Activated CD4-positive, CD25-positive, alpha-beta regulatory T cell treated with anti-CD3 and anti-CD28 coated beads, Interleukin-2, amount 50 U/mL, for 16 hours (primary cell): ENCODE results near the gene UNC5C.

Experiments used
- DNase-seq: peaks from one replicate; pipeline ENCODE4 v3.0.0-alpha.2; 2020; ENCODE audit warnings: low read depth, low spot score

Gene UNC5C

GRCh38 chr4:95348418-95348817, 200.4 kb downstream of the UNC5C start:
- no peak for DNase-seq

DNA sequence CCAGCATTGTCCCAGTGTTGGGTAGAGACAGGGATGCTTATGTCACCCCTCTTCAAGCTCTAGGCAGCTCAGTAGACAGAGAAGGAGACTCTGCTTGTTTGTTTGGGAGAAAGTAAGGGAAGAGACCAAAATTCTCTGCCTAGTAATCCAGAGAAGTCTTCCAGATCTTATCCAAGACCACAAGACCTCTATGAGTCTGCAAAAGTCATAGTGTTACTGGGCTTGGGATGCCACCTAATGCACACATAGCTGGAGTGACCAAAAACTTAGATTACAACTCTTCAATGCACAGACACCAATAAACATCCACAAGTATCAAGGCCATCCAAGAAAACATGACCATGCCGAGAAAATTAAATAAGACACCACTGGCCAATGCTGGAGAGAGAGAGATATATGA, 205.5 kb downstream of the UNC5C start:
- DNase-seq: no peak

DNA sequence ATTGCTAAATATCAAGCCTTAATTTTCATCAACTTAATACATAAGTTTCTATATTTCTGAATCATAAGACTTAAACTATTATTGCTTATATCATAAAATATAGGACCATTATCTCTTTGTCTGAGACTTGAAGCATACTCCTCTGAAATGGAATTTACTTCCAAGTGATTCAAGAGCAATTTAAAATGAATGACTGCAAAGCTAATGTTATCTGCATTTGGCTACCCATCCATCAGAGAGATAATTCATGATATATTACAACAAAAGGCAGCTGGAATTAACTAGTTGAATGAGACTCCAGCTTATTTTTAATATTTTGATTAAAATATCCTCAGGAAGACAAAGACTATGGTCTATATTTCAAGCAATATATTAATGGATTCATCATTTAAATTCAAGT, 208.6 kb downstream of the UNC5C start:
- no peak for DNase-seq

GRCh38 chr4:95325665-95326064, 223.1 kb downstream of the UNC5C start:
- no peak for DNase-seq

- no peak for DNase-seq
These were observed 229.6 kb downstream of the UNC5C start for GRCh38 chr4:95319169-95319568.

DNA sequence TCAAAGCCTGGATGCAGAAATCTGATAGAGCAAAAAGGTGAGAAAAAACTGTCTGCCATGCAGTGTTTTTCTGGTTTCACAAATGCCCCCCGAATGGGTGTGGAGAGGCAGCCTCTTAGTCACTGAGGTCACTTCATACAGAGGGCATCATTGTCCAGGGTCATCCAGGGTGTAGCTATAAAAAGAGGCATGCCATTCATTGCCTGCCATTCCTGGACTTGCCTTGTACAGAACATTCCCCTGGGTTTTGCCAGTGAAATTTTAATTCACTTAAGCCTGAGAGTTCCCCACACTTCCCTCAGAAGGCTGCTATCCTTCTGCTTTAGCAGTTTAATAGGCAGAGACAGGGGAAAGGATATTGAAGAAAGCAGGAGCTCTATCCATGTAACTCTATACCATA, 230.3 kb downstream of the UNC5C start:
- no peak for DNase-seq

DNA sequence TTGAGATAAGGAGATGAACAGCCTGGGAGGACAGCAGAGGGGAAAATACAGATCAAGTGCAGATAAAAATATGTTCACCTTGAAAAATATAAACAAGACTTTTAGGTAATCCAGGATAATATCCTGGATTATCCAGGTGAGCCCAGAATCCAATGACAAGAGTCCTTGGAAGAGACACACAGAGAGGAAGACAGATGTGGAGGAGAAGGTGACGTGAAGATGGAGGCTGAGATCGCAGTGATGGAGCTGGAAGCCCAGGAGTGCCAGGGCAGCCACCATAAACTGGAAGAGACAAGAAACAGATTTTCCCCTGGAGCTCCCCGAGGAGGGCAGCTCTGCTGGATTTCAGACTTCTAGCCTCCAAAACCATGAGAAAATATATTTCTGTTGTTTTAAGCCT, 230.7 kb downstream of the UNC5C start:
- no peak for DNase-seq

DNA sequence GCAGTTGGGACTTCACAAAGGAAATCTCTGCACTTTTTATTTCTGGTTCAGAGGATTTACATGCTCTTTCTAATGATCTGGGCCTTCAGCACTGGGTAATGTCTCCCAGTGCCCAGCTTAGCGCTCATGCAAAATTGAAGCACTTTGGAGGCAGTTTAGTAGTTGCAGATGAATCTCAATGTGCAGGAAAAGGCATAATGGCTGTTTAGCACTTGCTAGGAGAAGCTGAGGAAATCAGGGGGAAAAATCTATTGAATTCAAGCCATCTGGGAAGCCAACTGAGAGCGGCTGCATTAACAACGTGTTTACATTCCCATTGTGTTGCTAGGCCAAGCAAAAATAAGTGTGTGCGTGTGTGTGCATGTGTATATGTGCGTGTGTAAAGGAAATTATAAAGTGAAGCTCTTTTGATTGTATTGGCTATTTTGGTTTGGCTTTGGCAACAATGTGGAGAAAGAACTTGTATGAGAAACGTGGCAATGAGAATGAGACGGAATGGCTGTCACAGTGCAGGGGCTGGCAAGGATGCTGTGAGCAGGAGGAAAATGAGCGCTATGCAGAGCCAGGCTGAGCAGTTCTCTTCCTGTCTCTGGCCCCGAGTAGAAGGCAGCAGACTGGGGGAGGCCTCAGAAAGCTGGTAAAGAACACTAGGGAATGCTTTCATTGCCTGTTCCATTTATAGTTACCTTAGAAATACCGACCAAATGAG, 231.5 kb downstream of the UNC5C start:
- DNase-seq: no peak

DNA sequence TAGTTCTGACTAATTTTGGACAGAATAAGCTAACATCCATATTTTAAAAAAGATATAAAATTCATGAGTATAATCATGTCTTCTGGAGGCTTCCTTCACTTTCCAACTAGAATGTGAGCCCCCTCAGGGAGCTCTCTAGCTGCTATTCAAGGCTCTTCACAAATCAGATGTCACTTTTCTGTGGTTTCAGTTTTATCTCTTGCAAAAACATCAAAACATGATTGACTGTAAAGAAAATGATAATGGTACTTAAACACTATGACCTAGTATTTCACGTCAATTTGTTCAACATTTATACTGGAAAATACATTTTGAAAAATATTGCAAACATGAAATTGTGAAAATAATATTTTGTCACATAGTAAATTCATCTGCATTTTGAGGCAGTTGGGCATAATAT, 234.2 kb downstream of the UNC5C start:
- no peak for DNase-seq

DNA sequence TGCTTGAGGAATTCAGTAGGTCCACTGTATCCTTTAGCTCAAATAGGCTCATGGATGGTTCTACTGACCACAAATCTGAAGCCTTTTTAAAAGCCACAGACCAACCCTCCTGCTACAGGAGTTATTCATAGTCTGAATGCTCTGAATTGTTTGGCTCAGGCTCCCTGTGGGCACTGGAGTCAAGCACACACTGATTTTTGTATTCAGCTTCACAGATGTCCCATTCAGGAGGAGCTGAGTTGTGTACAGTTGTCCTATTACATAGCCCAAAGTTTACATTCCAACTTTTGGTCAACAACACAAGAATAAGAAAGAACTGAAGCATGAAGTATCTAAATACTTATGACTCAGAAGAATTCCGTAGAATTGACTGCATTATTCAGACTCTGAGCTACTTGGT, 243.9 kb downstream of the UNC5C start:
- no peak for DNase-seq

GRCh38 chr4:95300304-95300703, 248.5 kb downstream of the UNC5C start:
- no peak for DNase-seq

DNA sequence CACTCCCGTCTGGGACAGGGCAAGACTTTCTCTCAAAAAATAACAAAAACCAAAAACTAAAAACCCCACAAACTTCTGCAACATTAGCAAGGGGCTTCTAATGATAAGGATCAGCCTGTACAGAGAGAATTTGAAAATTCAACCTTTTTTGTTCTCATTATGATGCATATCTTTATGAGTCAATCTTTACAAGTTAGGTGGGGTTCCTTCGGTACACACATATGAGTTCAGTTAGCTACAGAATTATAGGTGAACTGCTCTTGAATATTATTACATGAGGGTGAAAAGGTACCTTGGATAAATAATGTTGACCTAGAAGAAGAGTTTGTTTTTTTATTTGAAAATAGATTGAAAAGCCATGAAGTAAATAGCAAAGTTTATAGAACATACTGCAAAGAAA, 252.7 kb downstream of the UNC5C start:
- no peak for DNase-seq

GRCh38 chr4:95295157-95295556, 253.6 kb downstream of the UNC5C start:
- no peak for DNase-seq

GRCh38 chr4:95294321-95294720, 254.5 kb downstream of the UNC5C start:
- DNase-seq: no peak

GRCh38 chr4:95293014-95293413, 255.8 kb downstream of the UNC5C start:
- DNase-seq: no peak

DNA sequence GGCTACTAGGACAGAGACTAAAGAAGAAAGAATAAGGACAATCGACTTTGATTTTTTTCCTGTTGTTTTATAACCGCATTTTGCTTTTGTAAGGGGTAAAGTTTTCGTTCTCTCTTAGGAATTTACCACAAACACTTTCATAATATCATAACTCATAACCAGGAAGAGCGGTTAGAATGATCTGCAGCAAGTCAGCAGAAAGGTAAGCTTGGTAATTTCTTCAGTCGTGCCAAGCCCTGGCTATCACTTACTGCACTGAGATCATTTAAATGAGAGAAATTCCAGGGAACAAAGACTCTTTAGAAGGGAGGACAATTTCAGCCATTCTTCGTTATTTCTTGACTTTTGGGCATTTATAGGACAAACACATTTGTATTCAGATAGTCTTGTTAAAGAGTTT, 258.1 kb downstream of the UNC5C start:
- no peak for DNase-seq

DNA sequence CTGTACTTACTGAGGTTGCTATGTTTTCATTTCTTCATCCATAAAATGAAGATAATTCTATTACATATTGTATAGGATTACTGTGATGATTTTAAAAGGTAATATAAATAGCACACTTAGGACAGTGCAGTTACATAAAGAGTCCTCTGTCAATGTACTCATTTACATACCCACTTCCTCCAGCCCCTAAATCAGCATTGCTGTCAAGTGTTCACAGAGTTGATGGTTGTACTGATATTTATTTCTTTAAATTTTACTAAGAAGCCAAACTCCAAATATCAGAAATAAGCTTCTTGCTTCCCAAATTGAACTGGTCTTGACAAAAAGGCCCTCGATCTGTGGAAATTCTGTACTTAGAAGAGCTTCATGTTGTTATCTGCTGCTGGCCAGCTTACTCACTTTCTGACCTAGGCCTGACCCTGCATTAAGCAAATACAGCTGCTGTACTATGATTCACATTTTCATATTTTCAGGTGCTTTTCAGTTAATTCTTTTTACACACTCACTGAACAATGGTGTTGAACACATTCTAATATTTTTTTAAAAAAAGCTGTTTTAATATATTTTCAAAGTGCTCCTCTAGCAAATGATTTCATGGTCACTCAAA, 259.6 kb downstream of the UNC5C start:
- DNase-seq: no peak

DNA sequence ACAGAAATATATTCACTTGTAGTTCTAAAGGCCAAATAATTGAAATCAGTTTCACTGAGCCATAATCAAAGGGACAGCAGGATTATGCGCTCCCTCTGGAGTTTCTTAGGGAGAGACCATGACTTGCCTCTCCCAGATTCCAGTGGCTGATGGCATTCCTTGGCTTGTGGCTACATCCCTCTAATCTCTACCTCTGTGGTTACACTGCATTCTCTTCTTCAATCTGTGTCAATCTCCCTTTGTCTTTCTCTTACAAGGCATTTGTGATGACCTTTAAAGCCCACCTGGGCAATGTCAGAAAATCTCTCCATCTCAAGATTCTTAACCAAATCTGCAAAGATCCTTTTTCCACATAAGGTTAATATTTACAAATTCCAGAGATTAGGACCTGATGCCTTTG, 260.2 kb downstream of the UNC5C start:
- DNase-seq: no peak

DNA sequence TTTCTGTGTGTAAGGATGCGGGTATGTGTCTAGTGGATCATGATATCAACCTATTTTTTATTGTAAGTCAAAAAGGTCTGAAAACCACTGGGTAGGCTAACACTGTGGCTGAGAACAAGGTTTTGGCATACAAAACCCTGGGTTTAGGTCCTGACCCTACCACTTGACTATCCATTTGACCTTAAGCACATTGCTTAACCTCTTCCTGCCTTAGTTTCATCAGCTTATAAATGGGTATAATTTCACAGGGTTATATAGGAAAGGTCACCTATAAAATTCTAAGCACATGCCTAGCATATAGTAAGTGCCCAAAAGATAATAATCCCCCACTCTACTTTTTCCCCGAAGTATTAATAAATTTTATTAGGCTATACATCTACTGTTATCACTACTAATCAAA, 263.0 kb downstream of the UNC5C start:
- DNase-seq: no peak

GRCh38 chr4:95284655-95285054, 264.1 kb downstream of the UNC5C start:
- DNase-seq: no peak

DNA sequence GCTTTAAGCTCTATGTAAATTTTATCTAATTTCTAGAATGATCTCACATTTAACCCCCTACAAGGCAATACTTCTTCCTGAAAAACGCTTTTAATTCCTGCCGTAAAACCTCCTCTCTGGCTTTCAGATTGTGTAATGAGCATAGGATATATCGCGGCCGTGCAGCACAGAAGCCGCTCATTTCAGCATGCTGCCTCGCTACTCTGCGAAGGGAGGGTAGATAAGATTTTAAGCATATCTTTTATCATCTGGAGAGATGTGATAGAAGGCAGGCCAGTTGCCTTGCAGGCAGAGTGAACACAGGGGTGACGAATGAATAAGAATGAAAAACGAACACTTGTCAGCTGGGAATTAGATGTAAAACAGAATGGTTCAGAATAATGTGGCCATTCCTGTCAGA, 265.5 kb downstream of the UNC5C start:
- DNase-seq: no peak

DNA sequence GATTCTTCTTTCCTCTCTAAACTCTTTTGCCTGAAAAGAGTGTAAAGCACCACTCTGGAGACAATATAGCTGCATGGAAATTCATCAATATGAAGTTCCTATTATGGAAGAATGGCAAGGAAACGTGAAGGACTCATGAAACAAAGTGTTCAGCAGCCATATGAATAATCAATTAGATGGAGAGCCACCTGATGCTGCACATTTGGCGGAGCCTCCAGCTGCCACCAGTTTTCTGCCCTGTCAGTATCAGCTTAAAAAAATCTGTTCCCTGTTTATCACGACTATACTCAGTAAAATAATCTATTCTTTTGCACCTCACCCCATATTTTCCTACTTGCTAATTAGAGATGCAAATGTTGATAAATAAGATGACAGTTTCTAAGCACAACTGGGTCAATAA, 276.0 kb downstream of the UNC5C start:
- DNase-seq: no peak

- no peak for DNase-seq
These were observed 276.7 kb downstream of the UNC5C start for GRCh38 chr4:95272036-95272435.
